Liver (tissue), 9 donors: ENCODE data around the gene TIMM8B. TPM values are rescaled to one million over a fixed set of nuclear protein-coding genes. Genes with fewer than 3 reads are reported as not detected.
"Not testable (repeated sequence)": the region's sequence is repeated elsewhere in the genome, so short reads cannot be mapped to it uniquely, and the experiment has no call there.

Source experiments
- DNase-seq: peaks from one replicate; pipeline ENCODE4 v3.0.0-alpha.2; 2017; ENCODE audit warnings: low spot score
- H3K27ac ChIP-seq, 2 donors: one replicate each; pipeline ENCODE4 v1.7.0; 2013; ENCODE audit warnings: inconsistent platforms in 2 of 2, low read length in 2 of 2, control low read depth in 1 of 2, low read depth in 1 of 2, mild to moderate bottlenecking in 1 of 2
- H3K27me3 ChIP-seq, 4 donors: one replicate each; pipeline versions ENCODE4 v1.6.1 to v1.7.0; 2013; ENCODE audit warnings: low read length in 3 of 4, inconsistent platforms in 1 of 4, mild to moderate bottlenecking in 1 of 4, moderate library complexity in 1 of 4; ENCODE audit not compliant: control insufficient read depth in 4 of 4, insufficient read depth in 4 of 4
- H3K36me3 ChIP-seq, 4 donors: one replicate each; pipeline versions ENCODE4 v1.6.1 to v1.7.0; 2013; ENCODE audit warnings: low read length in 3 of 4, mild to moderate bottlenecking in 3 of 4, low read depth in 1 of 4, moderate library complexity in 1 of 4; ENCODE audit not compliant: control insufficient read depth in 4 of 4, insufficient read depth in 3 of 4
- H3K4me1 ChIP-seq, 4 donors: one replicate each; pipeline versions ENCODE4 v1.6.1 to v1.7.0; 2013; ENCODE audit warnings: low read length in 3 of 4, mild to moderate bottlenecking in 3 of 4, moderate library complexity in 1 of 4; ENCODE audit not compliant: control insufficient read depth in 4 of 4, insufficient read depth in 4 of 4
- H3K4me3 ChIP-seq, 3 donors: one replicate each; pipeline versions ENCODE4 v1.6.1 to v1.7.0; 2013; ENCODE audit warnings: low read length in 3 of 3, control low read depth in 1 of 3, low read depth in 1 of 3, mild to moderate bottlenecking in 1 of 3
- H3K9ac ChIP-seq, 2 donors: one replicate each; pipeline ENCODE4 v1.7.0; 2013; ENCODE audit warnings: low read length in 2 of 2, mild to moderate bottlenecking in 2 of 2, moderate library complexity in 2 of 2, control low read depth in 1 of 2, low read depth in 1 of 2
- H3K9me3 ChIP-seq, 4 donors: one replicate each; pipeline versions ENCODE4 v1.6.1 to v1.7.0; 2013; ENCODE audit warnings: low read length in 3 of 4; ENCODE audit not compliant: control insufficient read depth in 4 of 4
- CTCF ChIP-seq: fragments of 150-350 bp; IDR thresholded peaks from 2 replicates; pipeline ENCODE4 v1.5.1; 2017; ENCODE audit warnings: improper control_type of control experiment, low read depth, low read length; ENCODE audit not compliant: missing input control
- FOXA1 ChIP-seq: IDR thresholded peaks from 2 replicates; pipeline ENCODE4 v1.6.1; 2016; ENCODE audit warnings: antibody characterized with exemption
- GABPA ChIP-seq, 2 donors: IDR thresholded peaks in 1 of 2; conservative IDR thresholded peaks in 1 of 2; 2 replicates each; pipeline ENCODE4 v1.6.1; 2016; ENCODE audit warnings: antibody characterized with exemption in 2 of 2, mild to moderate bottlenecking in 1 of 2, moderate library complexity in 1 of 2
- HNF4A ChIP-seq, 2 donors: conservative IDR thresholded peaks; 2 replicates each; pipeline ENCODE4 v1.6.1; 2016; ENCODE audit warnings: antibody characterized with exemption in 2 of 2, mild to moderate bottlenecking in 2 of 2
- HNF4G ChIP-seq: IDR thresholded peaks from 2 replicates; pipeline ENCODE4 v1.6.1; 2016; ENCODE audit warnings: antibody characterized with exemption
- JUND ChIP-seq, 2 donors: IDR thresholded peaks; 2 replicates each; pipeline ENCODE4 v1.6.1; 2016; ENCODE audit warnings: antibody characterized with exemption in 2 of 2
- NR2F2 ChIP-seq: IDR thresholded peaks from 2 replicates; pipeline ENCODE4 v1.6.1; 2016; ENCODE audit warnings: antibody characterized with exemption
- RAD21 ChIP-seq, 2 donors: IDR thresholded peaks; 2 replicates each; pipeline ENCODE4 v1.6.1; 2016; ENCODE audit warnings: antibody characterized with exemption in 2 of 2, mild to moderate bottlenecking in 2 of 2
- RXRA ChIP-seq, 2 donors: IDR thresholded peaks; 2 replicates each; pipeline ENCODE4 v1.6.1; 2017 to 2018; ENCODE audit warnings: antibody characterized with exemption in 2 of 2, mild to moderate bottlenecking in 1 of 2
- SP1 ChIP-seq: IDR thresholded peaks from 2 replicates; pipeline ENCODE4 v1.6.1; 2018; ENCODE audit warnings: antibody characterized with exemption, mild to moderate bottlenecking
- TAF1 ChIP-seq: conservative IDR thresholded peaks from 2 replicates; pipeline ENCODE4 v1.6.1; 2016; ENCODE audit warnings: antibody characterized with exemption, mild to moderate bottlenecking
- YY1 ChIP-seq: IDR thresholded peaks from 2 replicates; pipeline ENCODE4 v1.6.1; 2016; ENCODE audit warnings: antibody characterized with exemption, mild to moderate bottlenecking
- WGBS: extraction: QIAGEN DNeasy Blood & Tissue Kit; methylation state at CpG from one replicate; pipeline ENCODE4 v1.1.7; 2013; 5-methylcytosine and 5-hydroxymethylcytosine counted together
- polyA plus RNA-seq, 2 donors: library from polyadenylated mRNA; stranded (reverse) in 1 of 2; unstranded in 1 of 2; fragments of 200-250 nt in 1 of 2; fragments of >200 nt in 1 of 2; fragmentation: Nextera tagmentation in 1 of 2; extraction: Ambion mirVana in 1 of 2; gene quantifications; one replicate each; pipeline versions ENCODE4 v1.2.1 to v1.2.3, GENCODE V29; 2013 to 2015
- total RNA-seq, 2 donors: library from RNA; depleted of rRNA; stranded (reverse); fragments of >200 nt; gene quantifications; one replicate each; pipeline ENCODE4 v1.2.3, GENCODE V29; 2014
- TF ChIP-seq, protein P1 (sequence below): IDR thresholded peaks from 2 replicates; pipeline ENCODE4 v1.6.1; 2016; ENCODE audit warnings: antibody characterized with exemption
- TF ChIP-seq, protein P2 (sequence below): IDR thresholded peaks from 2 replicates; pipeline ENCODE4 v1.6.1; 2016; ENCODE audit warnings: antibody characterized with exemption
- TF ChIP-seq, protein P3 (sequence below): IDR thresholded peaks from 2 replicates; pipeline ENCODE4 v1.6.1; 2016; ENCODE audit warnings: antibody characterized with exemption
- TF ChIP-seq, protein P4 (sequence below): IDR thresholded peaks from 2 replicates; pipeline ENCODE4 v1.6.1; 2016; ENCODE audit warnings: antibody characterized with exemption, mild to moderate bottlenecking
- donor health status: healthy.
- donor health status: healthy.
- donor health status: healthy.
- donor health status: healthy.
- donor health status: healthy.

TIMM8B gene
- total and polyA plus RNA-seq, 4 donors: 23.4 to 108 (median 78.7) TPM

DNA sequence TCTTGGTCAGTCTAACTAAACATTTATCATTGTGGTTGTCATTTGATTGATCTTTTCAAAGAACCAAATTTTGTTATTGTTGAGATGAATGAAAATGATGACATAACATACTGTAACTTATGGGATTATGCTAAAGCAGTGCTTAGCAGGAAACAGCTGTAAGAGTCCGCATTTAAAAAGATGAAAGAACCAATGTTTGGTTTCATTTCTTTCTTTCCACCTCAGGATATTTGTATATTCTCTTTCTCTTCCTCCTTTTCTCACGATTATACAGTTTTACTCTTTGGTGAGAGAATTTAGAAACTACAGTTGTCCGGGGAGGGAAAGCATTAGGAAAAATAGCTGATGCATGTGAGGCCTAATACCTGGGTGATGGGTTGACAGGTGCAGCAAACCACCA is 35.8 kb downstream of the TIMM8B start:
- peaks cover 8 to 50% (median 39%) of the 10 kb centered on the region in 4 donors for H3K36me3 ChIP-seq
- no peaks in the 10 kb centered on the region for H3K4me1 ChIP-seq
- DNase-seq: no peak
- H3K27ac ChIP-seq: no peak overlapping the region
- 88% methylated on average over 3 of the region's 3 CpGs for WGBS
- no peaks in the 10 kb centered on the region for H3K9me3 ChIP-seq
- H3K9ac ChIP-seq: no peak overlapping the region
- no peaks in the 10 kb centered on the region for H3K27me3 ChIP-seq
- H3K4me3 ChIP-seq: no peak overlapping the region
- TF ChIP-seq TAF1 (no peak), HNF4A (conservative IDR thresholded peaks at IDR 0.05) (no peak), NR2F2 (no peak), JUND (IDR thresholded peaks at IDR 0.05) (no peak), RAD21 (IDR thresholded peaks at IDR 0.05) (no peak), CTCF (no peak), SP1 (no peak)
- TF ChIP-seq, protein P1, sequence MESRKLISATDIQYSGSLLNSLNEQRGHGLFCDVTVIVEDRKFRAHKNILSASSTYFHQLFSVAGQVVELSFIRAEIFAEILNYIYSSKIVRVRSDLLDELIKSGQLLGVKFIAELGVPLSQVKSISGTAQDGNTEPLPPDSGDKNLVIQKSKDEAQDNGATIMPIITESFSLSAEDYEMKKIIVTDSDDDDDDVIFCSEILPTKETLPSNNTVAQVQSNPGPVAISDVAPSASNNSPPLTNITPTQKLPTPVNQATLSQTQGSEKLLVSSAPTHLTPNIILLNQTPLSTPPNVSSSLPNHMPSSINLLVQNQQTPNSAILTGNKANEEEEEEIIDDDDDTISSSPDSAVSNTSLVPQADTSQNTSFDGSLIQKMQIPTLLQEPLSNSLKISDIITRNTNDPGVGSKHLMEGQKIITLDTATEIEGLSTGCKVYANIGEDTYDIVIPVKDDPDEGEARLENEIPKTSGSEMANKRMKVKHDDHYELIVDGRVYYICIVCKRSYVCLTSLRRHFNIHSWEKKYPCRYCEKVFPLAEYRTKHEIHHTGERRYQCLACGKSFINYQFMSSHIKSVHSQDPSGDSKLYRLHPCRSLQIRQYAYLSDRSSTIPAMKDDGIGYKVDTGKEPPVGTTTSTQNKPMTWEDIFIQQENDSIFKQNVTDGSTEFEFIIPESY: no peak

- Histone ChIP-seq H3K27ac (no peak overlapping the region), H3K4me3 (no peak overlapping the region), H3K4me1 (no peaks in the 10 kb centered on the region), H3K9me3 (no peaks in the 10 kb centered on the region), H3K27me3 (no peaks in the 10 kb centered on the region), H3K36me3 (peaks cover 8 to 56% (median 46%) of the 10 kb centered on the region in 4 donors), H3K9ac (no peak overlapping the region)
- no peak for TF ChIP-seq RAD21 (IDR thresholded peaks at IDR 0.05)
- TF ChIP-seq HNF4G: no peak
- no peak for TF ChIP-seq JUND (IDR thresholded peaks at IDR 0.05)
- no peak for TF ChIP-seq TAF1
- TF ChIP-seq YY1: no peak
- TF ChIP-seq, protein P1: no peak
- no peak for TF ChIP-seq RXRA (IDR thresholded peaks at IDR 0.05)
- TF ChIP-seq, protein P2, sequence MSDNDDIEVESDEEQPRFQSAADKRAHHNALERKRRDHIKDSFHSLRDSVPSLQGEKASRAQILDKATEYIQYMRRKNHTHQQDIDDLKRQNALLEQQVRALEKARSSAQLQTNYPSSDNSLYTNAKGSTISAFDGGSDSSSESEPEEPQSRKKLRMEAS: no peak
- no peak for TF ChIP-seq GABPA (IDR thresholded peaks at IDR 0.05 in 1 of 2, conservative IDR thresholded peaks at IDR 0.05 in 1 of 2)
- no peak for TF ChIP-seq SP1
- TF ChIP-seq, protein P3, sequence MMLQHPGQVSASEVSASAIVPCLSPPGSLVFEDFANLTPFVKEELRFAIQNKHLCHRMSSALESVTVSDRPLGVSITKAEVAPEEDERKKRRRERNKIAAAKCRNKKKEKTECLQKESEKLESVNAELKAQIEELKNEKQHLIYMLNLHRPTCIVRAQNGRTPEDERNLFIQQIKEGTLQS: no peak
- TF ChIP-seq FOXA1: no peak
- TF ChIP-seq NR2F2: no peak
- TF ChIP-seq, protein P4, sequence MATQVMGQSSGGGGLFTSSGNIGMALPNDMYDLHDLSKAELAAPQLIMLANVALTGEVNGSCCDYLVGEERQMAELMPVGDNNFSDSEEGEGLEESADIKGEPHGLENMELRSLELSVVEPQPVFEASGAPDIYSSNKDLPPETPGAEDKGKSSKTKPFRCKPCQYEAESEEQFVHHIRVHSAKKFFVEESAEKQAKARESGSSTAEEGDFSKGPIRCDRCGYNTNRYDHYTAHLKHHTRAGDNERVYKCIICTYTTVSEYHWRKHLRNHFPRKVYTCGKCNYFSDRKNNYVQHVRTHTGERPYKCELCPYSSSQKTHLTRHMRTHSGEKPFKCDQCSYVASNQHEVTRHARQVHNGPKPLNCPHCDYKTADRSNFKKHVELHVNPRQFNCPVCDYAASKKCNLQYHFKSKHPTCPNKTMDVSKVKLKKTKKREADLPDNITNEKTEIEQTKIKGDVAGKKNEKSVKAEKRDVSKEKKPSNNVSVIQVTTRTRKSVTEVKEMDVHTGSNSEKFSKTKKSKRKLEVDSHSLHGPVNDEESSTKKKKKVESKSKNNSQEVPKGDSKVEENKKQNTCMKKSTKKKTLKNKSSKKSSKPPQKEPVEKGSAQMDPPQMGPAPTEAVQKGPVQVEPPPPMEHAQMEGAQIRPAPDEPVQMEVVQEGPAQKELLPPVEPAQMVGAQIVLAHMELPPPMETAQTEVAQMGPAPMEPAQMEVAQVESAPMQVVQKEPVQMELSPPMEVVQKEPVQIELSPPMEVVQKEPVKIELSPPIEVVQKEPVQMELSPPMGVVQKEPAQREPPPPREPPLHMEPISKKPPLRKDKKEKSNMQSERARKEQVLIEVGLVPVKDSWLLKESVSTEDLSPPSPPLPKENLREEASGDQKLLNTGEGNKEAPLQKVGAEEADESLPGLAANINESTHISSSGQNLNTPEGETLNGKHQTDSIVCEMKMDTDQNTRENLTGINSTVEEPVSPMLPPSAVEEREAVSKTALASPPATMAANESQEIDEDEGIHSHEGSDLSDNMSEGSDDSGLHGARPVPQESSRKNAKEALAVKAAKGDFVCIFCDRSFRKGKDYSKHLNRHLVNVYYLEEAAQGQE: no peak
- no peak for TF ChIP-seq CTCF
- no peak for DNase-seq
- 50% methylated on average over 2 of the region's 2 CpGs for WGBS
Measured at GRCh38 chr11:112049777-112050176, 36.8 kb downstream of the TIMM8B start.

DNA sequence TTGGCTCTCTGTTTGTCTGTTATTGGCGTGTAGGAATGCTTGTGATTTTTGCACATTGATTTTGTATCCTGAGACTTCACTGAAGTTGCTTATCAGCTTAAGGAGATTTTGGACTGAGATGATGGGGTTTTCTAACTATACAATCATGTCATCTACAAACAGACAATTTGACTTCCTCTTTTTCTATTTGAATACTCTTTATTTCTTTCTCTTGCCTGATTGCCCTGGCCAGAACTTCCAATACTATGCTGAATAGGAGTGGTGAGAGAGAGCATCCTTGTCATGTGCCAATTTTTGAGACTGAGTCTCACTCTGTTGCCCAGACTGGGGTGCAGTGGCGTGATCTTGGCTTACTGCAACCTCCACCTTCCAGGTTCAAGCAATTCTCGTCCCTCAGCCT is 38.3 kb downstream of the TIMM8B start:
- peaks cover 5 to 50% (median 47%) of the 10 kb centered on the region in 4 donors for H3K36me3 ChIP-seq
- not testable (repeated sequence) for H3K9ac ChIP-seq, DNase-seq, H3K4me3 ChIP-seq, H3K9me3 ChIP-seq, H3K4me1 ChIP-seq, H3K27me3 ChIP-seq, H3K27ac ChIP-seq
- whole genome bisulfite sequencing: 98% methylated on average over 3 of the region's 3 CpGs
